ENCODE measurements around the gene PARN.
"Not testable (repeated sequence)": the region's sequence is repeated elsewhere in the genome, so short reads cannot be mapped to it uniquely, and the experiment has no call there.

PARN gene

DNA sequence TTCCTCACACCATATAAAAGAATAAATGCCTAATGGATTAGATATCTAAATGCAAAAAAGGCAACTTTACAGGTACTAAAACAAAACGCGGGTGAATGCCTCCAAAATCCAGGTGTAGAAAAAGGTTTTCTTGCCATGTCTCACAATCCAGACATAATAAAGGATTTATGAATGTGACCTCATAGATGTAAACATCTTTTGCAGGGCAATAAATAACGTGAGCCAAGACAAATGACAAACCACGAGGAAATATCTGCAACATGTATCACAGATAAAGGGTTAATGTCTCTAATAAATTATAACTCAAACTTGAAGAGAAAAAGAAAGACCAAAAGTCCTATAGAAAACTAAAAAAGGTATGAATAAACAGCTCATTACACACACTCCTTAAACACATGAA lies 180.7 kb downstream of the PARN start:
- TF ChIP-seq, protein P1, sequence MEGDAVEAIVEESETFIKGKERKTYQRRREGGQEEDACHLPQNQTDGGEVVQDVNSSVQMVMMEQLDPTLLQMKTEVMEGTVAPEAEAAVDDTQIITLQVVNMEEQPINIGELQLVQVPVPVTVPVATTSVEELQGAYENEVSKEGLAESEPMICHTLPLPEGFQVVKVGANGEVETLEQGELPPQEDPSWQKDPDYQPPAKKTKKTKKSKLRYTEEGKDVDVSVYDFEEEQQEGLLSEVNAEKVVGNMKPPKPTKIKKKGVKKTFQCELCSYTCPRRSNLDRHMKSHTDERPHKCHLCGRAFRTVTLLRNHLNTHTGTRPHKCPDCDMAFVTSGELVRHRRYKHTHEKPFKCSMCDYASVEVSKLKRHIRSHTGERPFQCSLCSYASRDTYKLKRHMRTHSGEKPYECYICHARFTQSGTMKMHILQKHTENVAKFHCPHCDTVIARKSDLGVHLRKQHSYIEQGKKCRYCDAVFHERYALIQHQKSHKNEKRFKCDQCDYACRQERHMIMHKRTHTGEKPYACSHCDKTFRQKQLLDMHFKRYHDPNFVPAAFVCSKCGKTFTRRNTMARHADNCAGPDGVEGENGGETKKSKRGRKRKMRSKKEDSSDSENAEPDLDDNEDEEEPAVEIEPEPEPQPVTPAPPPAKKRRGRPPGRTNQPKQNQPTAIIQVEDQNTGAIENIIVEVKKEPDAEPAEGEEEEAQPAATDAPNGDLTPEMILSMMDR (conservative IDR thresholded peaks at IDR 0.05; ENCODE audit: control insufficient read depth, insufficient read depth, low read depth, low read length), result no peak
- H3K4me3 ChIP-seq (ENCODE audit: control insufficient read depth, low read depth, low read length), result no peak overlapping the region
- DNase-seq (ENCODE audit: low read depth), result no peak

DNA sequence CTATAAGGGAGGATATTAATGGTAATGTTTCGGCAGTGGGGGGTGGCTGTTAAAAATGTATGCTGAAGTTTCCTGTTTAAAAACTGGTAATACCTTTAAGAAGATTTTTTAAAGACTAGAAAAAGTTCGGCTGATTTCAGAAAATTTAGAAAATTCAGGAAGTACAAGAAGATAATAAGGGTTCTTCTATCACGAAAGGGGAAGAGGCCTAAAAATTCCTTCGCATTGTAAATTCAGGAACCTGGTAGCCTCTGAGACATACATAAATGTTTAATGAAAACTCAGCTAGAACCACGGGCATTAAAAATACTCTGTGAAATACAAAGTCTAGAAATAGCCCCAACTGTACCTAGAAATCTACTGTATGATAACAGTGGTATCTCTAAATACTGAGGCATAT lies 181.2 kb downstream of the PARN start:
- no peak for DNase-seq (ENCODE audit: low read depth)
- TF ChIP-seq, protein P1 (conservative IDR thresholded peaks at IDR 0.05; ENCODE audit: control insufficient read depth, insufficient read depth, low read depth, low read length), result no peak
- H3K4me3 ChIP-seq (ENCODE audit: control insufficient read depth, low read depth, low read length), result no peak overlapping the region

DNA sequence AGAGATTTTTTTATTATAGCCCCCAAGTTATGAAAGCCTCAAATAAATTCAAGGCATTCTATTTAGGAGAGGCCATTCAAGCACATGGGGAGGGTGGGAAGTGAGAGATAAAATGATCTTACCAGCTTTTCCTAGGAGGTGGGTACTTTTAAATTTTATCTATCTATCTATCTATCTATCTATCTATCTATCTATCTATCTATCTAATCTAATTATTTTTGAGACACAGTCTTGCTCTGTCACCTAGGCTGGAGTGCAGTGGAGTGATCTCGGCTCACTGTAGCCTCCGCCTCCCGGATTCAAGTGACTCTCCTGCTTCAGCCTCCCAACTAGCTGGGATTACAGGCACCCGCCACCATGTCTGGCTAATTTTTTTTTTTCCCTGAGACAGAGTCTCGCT lies 182.3 kb downstream of the PARN start:
- DNase-seq (ENCODE audit: low read depth), result no peak
- H3K4me3 ChIP-seq (ENCODE audit: control insufficient read depth, low read depth, low read length), result no peak overlapping the region
- TF ChIP-seq, protein P1 (conservative IDR thresholded peaks at IDR 0.05; ENCODE audit: control insufficient read depth, insufficient read depth, low read depth, low read length), result no peak

DNA sequence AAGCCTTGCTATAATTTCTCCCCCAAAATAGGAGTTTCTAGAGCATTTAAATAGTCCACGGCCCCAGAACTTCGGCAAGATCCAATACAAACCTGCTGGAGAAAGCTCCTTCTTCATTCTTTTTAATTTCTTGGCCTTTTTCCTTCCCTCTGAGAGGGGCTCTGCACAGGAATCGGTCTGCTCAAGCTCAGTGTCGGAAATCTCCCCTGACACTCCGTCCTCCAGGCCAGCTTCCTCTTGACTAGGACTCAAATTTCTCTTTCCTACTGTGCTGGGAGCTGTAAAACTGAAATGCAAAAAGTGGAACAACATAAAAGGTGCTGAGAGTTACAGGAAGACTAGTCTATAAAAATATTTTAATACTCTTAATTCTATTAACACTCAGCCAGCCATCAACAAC lies 183.3 kb downstream of the PARN start:
- H3K4me3 ChIP-seq (ENCODE audit: control insufficient read depth, low read depth, low read length), result no peak overlapping the region
- TF ChIP-seq, protein P1 (conservative IDR thresholded peaks at IDR 0.05; ENCODE audit: control insufficient read depth, insufficient read depth, low read depth, low read length), result no peak

DNA sequence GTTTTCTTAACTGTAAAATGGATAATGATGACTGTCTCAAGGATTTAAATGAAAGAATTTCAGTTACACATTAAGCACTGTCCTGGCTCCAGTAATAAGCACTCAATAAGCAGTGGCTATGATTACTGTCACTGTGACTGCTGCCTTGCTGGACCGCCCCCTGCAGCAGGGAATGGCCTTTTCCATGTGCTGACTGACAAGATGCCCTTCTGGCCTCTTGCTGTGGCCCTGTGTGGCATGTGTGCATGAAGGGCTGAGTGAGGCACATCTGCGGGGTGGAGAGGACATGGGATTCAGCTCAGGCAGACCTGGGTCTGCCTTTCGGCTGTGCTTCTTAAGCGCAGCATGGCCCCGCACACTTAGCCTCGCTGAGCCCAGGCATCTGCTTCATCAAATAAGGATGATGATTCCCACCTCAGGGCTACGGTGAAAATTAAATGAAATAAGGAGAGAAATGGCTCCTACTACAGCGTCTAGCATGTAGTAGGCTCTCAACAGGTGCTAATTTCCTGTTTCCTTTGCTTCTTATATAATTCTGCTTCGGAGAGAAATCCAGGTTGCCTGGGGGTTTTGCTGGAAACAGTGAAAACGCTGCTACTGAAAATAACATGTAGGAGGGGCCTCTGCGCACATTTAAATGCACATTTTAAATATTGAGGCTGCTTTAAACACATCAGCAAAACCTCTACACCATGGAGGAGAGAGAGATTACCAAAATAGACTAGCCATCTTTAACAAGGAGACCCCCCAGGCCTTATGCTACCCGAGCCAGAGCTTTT lies 183.9 kb downstream of the PARN start:
- TF ChIP-seq, protein P1 (conservative IDR thresholded peaks at IDR 0.05; ENCODE audit: control insufficient read depth, insufficient read depth, low read depth, low read length), result no peak
- DNase-seq (ENCODE audit: low read depth), result no peak

More for the DNA sequence above, 183.3 kb downstream of the PARN start:
- no peak for DNase-seq (ENCODE audit: low read depth)

DNA sequence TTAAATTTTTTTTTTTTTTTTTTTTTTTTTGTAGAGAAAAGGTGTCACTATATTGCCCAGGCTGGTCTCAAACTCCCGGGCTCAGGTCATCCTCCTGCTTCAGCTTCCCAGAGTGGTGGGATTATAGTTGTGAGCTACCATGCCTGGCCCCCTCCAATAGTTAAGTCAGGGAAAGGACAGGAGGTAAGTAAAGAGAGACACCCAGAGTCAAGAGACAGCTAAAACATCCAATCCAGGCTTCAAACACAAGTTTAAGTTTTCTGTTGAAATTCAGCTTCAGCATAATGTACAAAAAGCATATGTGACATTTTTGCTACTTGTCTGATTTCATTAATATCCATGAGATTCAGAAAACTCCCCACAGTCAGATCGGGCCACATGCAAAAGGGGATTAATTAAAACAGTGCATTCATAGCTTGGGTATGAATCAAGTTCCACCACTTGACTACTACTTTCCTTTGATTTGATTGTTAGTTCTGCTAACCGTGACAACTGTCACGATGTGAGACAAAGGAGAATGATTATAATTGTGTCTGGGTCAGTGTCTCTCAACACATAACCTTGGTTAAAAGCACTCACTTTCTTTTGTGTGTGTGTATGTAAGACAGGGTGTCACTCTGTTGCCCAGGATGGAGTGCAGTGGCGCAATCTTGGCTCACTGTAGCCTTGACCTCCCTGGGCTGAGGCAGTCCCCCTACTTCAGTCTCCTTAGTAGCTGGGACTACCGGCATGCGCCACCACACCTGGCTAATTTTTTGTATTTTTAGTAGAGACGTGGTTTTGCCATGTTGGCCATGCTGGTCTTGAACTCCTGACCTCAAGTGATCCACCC lies 184.9 kb downstream of the PARN start:
- H3K4me3 ChIP-seq (ENCODE audit: control insufficient read depth, low read depth, low read length), result no peak overlapping the region
- TF ChIP-seq, protein P1 (conservative IDR thresholded peaks at IDR 0.05; ENCODE audit: control insufficient read depth, insufficient read depth, low read depth, low read length), result no peak
- DNase-seq (ENCODE audit: low read depth), result no peak

More for the DNA sequence above, 183.9 kb downstream of the PARN start:
- no peak overlapping the region for H3K4me3 ChIP-seq (ENCODE audit: control insufficient read depth, low read depth, low read length)

DNA sequence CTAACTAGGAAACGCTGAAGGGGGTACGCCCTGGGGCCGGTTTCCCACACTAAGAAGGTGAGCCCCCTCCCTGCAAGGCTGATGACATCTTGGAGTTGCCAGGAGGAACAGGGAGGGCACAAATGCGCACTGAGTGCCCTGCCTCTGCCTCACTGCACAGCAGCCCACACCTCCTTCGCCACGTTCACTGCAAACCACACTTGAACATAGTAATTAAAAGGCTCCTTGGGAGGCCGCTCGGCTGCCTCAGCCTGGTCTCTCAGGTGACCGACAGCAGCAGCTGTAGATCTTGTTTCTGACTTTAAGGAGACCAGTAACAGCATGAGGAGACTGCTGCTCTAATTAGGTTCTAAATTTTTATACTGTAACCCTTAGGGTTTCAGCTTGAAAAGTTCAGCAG lies 188.5 kb downstream of the PARN start:
- not testable (repeated sequence) for DNase-seq (ENCODE audit: low read depth); H3K4me3 ChIP-seq (ENCODE audit: control insufficient read depth, low read depth, low read length)

Measured in fibroblast of mammary gland (primary cell).